GM12891 (cell line): ENCODE data around the gene DAND5.

Experiments used
- DNase-seq: peaks from one replicate; pipeline ENCODE4 v3.0.0; 2011; ENCODE audit warnings: low spot score; ENCODE audit not compliant: insufficient read length
- FAIRE-seq: peaks from 2 replicates; lab custom pipeline; 2011; peaks lifted over from hg19 to GRCh38; lab: Jason Lieb, UNC
- PAX5 ChIP-seq: IDR thresholded peaks from 2 replicates; pipeline ENCODE4 v1.6.1; 2011; ENCODE audit warnings: low read length, moderate library complexity, mild to moderate bottlenecking; ENCODE audit not compliant: insufficient read depth, severe bottlenecking
- POLR2A ChIP-seq: IDR thresholded peaks from 2 replicates; pipeline ENCODE4 v1.6.1; 2011; ENCODE audit warnings: low read depth, low read length, control low read depth
- POLR2AphosphoS5 ChIP-seq: IDR thresholded peaks from 2 replicates; pipeline ENCODE4 v1.6.1; 2011; ENCODE audit warnings: low read depth, low read length, control low read depth
- POU2F2 ChIP-seq: IDR thresholded peaks from 2 replicates; pipeline ENCODE4 v1.6.1; 2011; ENCODE audit warnings: low read depth, mild to moderate bottlenecking, control low read depth, low read length, moderate library complexity
- SPI1 ChIP-seq: IDR thresholded peaks from 2 replicates; pipeline ENCODE4 v1.6.1; 2011; ENCODE audit warnings: low read depth, low read length, control low read depth
- TAF1 ChIP-seq: IDR thresholded peaks from 2 replicates; pipeline ENCODE4 v1.6.1; 2011; ENCODE audit warnings: low read depth, low read length, control low read depth

DAND5 gene

GRCh38 chr19:12990431-12990830 is 21.1 kb downstream of the DAND5 start:
- FAIRE-seq, result no peak
- TF ChIP-seq SPI1, result no peak
- no peak for TF ChIP-seq POLR2AphosphoS5
- no peak for TF ChIP-seq PAX5
- TF ChIP-seq POLR2A, result no peak
- TF ChIP-seq POU2F2, result no peak
- TF ChIP-seq TAF1, result no peak
- DNase-seq, result no peak

- DNase-seq, result no peak
- FAIRE-seq, result peak; percentile 65
- no peak for TF ChIP-seq PAX5
- TF ChIP-seq TAF1, result no peak
Measured at GRCh38 chr19:12990853-12991252, 21.5 kb downstream of the DAND5 start.

- DNase-seq (no peak), FAIRE-seq (no peak)
- TF ChIP-seq PAX5 (no peak), POLR2AphosphoS5 (no peak), SPI1 (no peak), TAF1 (no peak), POLR2A (no peak)
Measured at GRCh38 chr19:12991296-12991695, 21.9 kb downstream of the DAND5 start.

GRCh38 chr19:12992729-12993128 is 23.4 kb downstream of the DAND5 start:
- FAIRE-seq (no peak), DNase-seq (no peak)
- TF ChIP-seq SPI1 (no peak), POU2F2 (no peak), POLR2A (no peak), PAX5 (no peak), TAF1 (no peak), POLR2AphosphoS5 (no peak)

- FAIRE-seq, result no peak
- DNase-seq, result no peak
- TF ChIP-seq PAX5 (no peak), POLR2A (no peak), POLR2AphosphoS5 (no peak), TAF1 (no peak), SPI1 (no peak), POU2F2 (no peak)
Measured at GRCh38 chr19:12993562-12993961, 24.2 kb downstream of the DAND5 start.

- no peak for TF ChIP-seq SPI1
- no peak for TF ChIP-seq POU2F2
- TF ChIP-seq POLR2AphosphoS5, result no peak
- no peak for TF ChIP-seq POLR2A
- no peak for TF ChIP-seq TAF1
- DNase-seq (peak; percentile 71), FAIRE-seq (peak; percentile 91)
Measured at GRCh38 chr19:12994701-12995595, 25.6 kb downstream of the DAND5 start, which contains the start of gene NFIX. Gene NFIX, plus strand, starts transcription at chr19:12995475. Its CDS starts 363 bp downstream, at chr19:12995838.

- DNase-seq, result peak; percentile 71
- FAIRE-seq, result no peak
- TF ChIP-seq SPI1 (no peak), POLR2AphosphoS5 (no peak), POU2F2 (no peak), PAX5 (no peak), TAF1 (no peak)
Measured at GRCh38 chr19:12995596-12996405, 26.4 kb downstream of the DAND5 start.

GRCh38 chr19:12996406-12997094 is 27.2 kb downstream of the DAND5 start:
- TF ChIP-seq POLR2AphosphoS5, result no peak
- no peak for TF ChIP-seq PAX5
- TF ChIP-seq SPI1, result no peak
- no peak for TF ChIP-seq TAF1
- TF ChIP-seq POLR2A, result no peak
- TF ChIP-seq POU2F2, result no peak
- DNase-seq, result no peak
- FAIRE-seq, result no peak
